GM10847 (cell line): ENCODE results near the gene EPO.

ENCODE experiments used
- POLR2A ChIP-seq: IDR thresholded peaks from 2 replicates; pipeline ENCODE4 v1.6.1; 2011; ENCODE audit not compliant: insufficient read length; ENCODE audit errors: extremely low read depth

EPO gene

GRCh38 chr7:100679927-100680575 lies 40.2 kb upstream of the EPO start:
- peak; percentile 9 for TF ChIP-seq POLR2A

- peak; percentile 17 for TF ChIP-seq POLR2A
These were observed 39.5 kb upstream of the EPO start for GRCh38 chr7:100680576-100681271.

- no peak for TF ChIP-seq POLR2A
These were observed 38.6 kb upstream of the EPO start for GRCh38 chr7:100681491-100682227.

GRCh38 chr7:100682228-100682741 lies 38.0 kb upstream of the EPO start:
- TF ChIP-seq POLR2A: no peak

GRCh38 chr7:100682991-100683658 lies 37.1 kb upstream of the EPO start:
- TF ChIP-seq POLR2A: no peak

GRCh38 chr7:100683659-100684533 lies 36.4 kb upstream of the EPO start:
- no peak for TF ChIP-seq POLR2A

- TF ChIP-seq POLR2A: no peak
These were observed 35.7 kb upstream of the EPO start for GRCh38 chr7:100684534-100685042.

- TF ChIP-seq POLR2A: no peak
These were observed 35.1 kb upstream of the EPO start for GRCh38 chr7:100685049-100685605.

GRCh38 chr7:100685631-100686145 lies 34.6 kb upstream of the EPO start:
- TF ChIP-seq POLR2A: no peak

GRCh38 chr7:100686201-100686821 lies 34.0 kb upstream of the EPO start:
- no peak for TF ChIP-seq POLR2A

GRCh38 chr7:100686822-100687211 lies 33.5 kb upstream of the EPO start:
- no peak for TF ChIP-seq POLR2A

- no peak for TF ChIP-seq POLR2A
These were observed 33.0 kb upstream of the EPO start for GRCh38 chr7:100687261-100687660.

- no peak for TF ChIP-seq POLR2A
These were observed 32.4 kb upstream of the EPO start for GRCh38 chr7:100687751-100688300.
